Measurements from ENCODE around the gene EVPL. TPM values are rescaled to one million over a fixed set of nuclear protein-coding genes. Genes with fewer than 3 reads are reported as not detected.

Gene EVPL
- total and polyA plus RNA-seq, 2 of the 13 experiments (the other 11 are each of a cell fraction or from before 2014, with no cell fraction given): 2.1 to 8.2 TPM

- peak; percentile 72; the same call in 1 of the 2 replicates for TF ChIP-seq ZNF609 (CRISPR knock-in tag; IDR thresholded peaks at IDR 0.05; ENCODE audit: borderline replicate concordance)
- peak; percentile 68; the same call in 1 of the 2 replicates for TF ChIP-seq ELF1 (CRISPR knock-in tag; IDR thresholded peaks at IDR 0.05)
- TF ChIP-seq FLYWCH1 (CRISPR knock-in tag; IDR thresholded peaks at IDR 0.05): 0 out of 2 replicates have a peak, but pooled peaks have one; percentile 24
- peak; percentile 38; the same call in 1 of the 2 replicates for TF ChIP-seq JDP2 (CRISPR knock-in tag; IDR thresholded peaks at IDR 0.05; ENCODE audit: borderline replicate concordance)
- TF ChIP-seq NKX3-1 (CRISPR knock-in tag; IDR thresholded peaks at IDR 0.05): peak; percentile 83
- TF ChIP-seq ZNF761 (CRISPR knock-in tag; conservative IDR thresholded peaks at IDR 0.05): peak; percentile 94
- TF ChIP-seq CHD4 (IDR thresholded peaks at IDR 0.05; ENCODE audit: borderline replicate concordance, low read length): no peak
- peak; percentile 37; the same call in 1 of the 2 replicates for TF ChIP-seq MED13 (CRISPR knock-in tag; IDR thresholded peaks at IDR 0.05)
- TF ChIP-seq MYNN (CRISPR knock-in tag; IDR thresholded peaks at IDR 0.05; ENCODE audit: low read depth): peak; percentile 30; the same call in 1 of the 2 replicates
- TF ChIP-seq ZNF510 (CRISPR knock-in tag; IDR thresholded peaks at IDR 0.05; ENCODE audit: low read depth): peak; percentile 95
- TF ChIP-seq ZNF839 (CRISPR knock-in tag; IDR thresholded peaks at IDR 0.05; ENCODE audit: borderline replicate concordance): no peak
- no peak for TF ChIP-seq PBX3 (CRISPR knock-in tag; IDR thresholded peaks at IDR 0.05; ENCODE audit: borderline replicate concordance)
- TF ChIP-seq TFAP4 (IDR thresholded peaks at IDR 0.05; ENCODE audit: borderline replicate concordance, low read depth): peak; percentile 44; the same call in 1 of the 2 replicates
- TF ChIP-seq PCBP2 (optimal IDR thresholded peaks at IDR 0.05; ENCODE audit: low read depth, low read length, poor library complexity, severe bottlenecking): no peak
- peak; percentile 93 for TF ChIP-seq ZNF230 (CRISPR knock-in tag; IDR thresholded peaks at IDR 0.05)
- TF ChIP-seq SOX5 (CRISPR knock-in tag; IDR thresholded peaks at IDR 0.05; ENCODE audit: borderline replicate concordance): no peak
- TF ChIP-seq ZNF740 (CRISPR knock-in tag; IDR thresholded peaks at IDR 0.05): no peak
- no peak for TF ChIP-seq THYN1 (CRISPR knock-in tag; IDR thresholded peaks at IDR 0.05; ENCODE audit: borderline replicate concordance, low read depth)
- no peak for TF ChIP-seq RORA (CRISPR knock-in tag; IDR thresholded peaks at IDR 0.05)
- no peak for TF ChIP-seq ZNF720 (CRISPR knock-in tag; IDR thresholded peaks at IDR 0.05)
- TF ChIP-seq EHMT2 (IDR thresholded peaks at IDR 0.05; ENCODE audit: borderline replicate concordance, low read depth, low read length): no peak
Observed at GRCh38 chr17:76072148-76072858, 45.2 kb upstream of the EVPL start, which contains the start of gene SRP68 (continued).

Data from HepG2 (cell line).